Endometrium (tissue), 2 donors: Measurements from ENCODE around the gene AGK.

Experiments
- FAIRE-seq: peaks from 2 replicates; lab custom pipeline; 2012; peaks lifted over from hg19 to GRCh38; lab: Jason Lieb, UNC
- donor health status: control.
- donor health status: control.

AGK gene

DNA sequence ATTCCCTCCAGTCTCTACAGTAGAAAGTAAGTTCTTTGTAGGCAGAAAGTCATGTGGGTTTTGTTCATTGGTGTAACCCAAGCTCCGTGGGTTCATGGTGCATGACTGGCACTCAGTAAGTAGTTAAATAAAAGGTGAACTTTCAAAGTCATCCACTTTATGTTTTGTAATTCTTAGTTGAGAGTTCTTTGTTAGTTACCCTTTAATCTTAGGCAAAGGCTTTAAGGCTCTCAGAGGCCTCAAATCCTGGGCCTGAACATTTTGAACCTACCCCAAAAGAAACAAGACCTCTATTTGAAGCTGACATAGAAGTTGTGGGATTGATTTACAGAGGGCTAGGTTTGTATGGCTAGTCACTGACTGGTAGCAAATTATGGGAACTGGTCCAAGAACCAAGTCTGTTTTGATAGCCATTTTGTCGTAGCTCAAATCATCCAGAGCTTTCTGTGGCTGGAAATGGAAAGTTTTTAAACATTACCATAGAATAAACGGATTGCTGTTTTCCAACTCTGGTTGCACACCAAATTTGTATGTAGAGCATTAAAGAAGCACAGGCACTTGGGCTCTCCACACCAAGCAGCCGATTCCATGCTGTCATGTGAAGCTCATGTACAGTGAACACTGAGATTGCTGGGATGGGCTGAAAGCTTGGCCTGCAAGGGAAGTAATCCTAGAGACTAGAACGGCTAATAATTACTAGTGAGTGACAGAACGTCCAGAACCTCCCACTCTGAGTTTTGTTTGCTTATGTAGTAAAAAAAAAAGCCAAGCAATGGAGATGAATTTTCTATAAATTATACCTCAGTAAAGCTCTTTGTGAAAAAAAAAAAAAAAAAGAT is 97.3 kb downstream of the AGK start:
- FAIRE-seq: no peak

- no peak for FAIRE-seq
Measured at GRCh38 chr7:141649137-141649864, 98.1 kb downstream of the AGK start.

GRCh38 chr7:141649865-141650634 is 98.8 kb downstream of the AGK start:
- FAIRE-seq: no peak

- no peak for FAIRE-seq
Measured at GRCh38 chr7:141651417-141651816, 100.2 kb downstream of the AGK start.

DNA sequence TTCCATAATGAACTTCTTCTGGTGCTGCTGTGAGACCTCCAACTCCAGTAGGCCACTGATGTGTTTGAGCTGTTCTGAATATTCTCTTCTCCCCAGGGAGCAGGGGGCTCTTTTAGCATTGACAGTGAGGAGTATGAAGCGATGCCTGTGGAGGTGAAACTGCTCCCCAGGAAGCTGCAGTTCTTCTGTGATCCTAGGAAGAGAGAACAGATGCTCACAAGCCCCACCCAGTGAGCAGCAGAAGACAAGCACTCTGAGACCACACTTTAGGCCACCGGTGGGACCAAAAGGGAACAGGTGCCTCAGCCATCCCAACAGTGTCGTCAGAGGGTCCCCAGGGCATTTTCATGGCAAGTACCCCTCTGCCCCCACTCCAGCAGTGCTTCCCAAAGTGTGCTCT is 101.5 kb downstream of the AGK start:
- FAIRE-seq: no peak

- FAIRE-seq: no peak
Measured at GRCh38 chr7:141654551-141654950, 103.3 kb downstream of the AGK start.

DNA sequence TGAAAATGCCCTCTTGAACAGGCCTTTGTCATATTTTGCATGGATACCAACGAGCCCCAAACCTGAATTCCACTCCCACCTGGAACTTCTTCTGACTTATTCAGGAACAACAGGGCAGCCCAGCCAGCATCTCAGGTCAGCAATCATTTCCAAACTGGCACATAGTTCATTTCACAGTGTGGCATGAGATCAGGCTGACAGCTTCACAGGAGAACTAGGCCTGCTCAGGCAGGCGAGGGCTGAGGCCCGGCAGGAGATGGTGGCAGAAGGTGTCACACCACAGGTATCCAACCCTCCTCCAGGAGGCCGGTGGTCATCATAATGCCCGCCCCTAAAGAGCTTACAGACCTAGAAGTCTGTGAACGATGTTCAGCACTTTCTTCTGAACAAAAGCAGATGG is 108.3 kb downstream of the AGK start:
- FAIRE-seq: no peak

DNA sequence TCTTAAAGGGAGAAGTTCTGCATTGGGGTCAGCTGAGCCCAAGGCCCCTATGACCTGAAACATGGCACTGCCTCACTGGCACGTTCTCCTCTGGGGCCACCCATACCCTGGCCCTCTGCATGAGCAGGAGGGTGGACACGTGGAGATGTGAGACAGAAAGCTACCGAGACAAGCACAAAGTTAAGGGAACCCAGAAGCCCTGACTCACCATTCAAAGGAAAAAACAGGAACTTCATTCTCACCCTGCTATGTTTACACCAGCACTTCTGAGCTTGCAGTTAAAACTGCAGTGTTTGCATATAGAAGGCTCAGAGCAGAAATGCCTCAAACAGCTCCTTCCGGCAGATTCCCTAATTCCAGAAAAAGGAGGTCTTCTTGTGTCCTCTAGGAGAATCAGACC is 109.0 kb downstream of the AGK start:
- FAIRE-seq: no peak

DNA sequence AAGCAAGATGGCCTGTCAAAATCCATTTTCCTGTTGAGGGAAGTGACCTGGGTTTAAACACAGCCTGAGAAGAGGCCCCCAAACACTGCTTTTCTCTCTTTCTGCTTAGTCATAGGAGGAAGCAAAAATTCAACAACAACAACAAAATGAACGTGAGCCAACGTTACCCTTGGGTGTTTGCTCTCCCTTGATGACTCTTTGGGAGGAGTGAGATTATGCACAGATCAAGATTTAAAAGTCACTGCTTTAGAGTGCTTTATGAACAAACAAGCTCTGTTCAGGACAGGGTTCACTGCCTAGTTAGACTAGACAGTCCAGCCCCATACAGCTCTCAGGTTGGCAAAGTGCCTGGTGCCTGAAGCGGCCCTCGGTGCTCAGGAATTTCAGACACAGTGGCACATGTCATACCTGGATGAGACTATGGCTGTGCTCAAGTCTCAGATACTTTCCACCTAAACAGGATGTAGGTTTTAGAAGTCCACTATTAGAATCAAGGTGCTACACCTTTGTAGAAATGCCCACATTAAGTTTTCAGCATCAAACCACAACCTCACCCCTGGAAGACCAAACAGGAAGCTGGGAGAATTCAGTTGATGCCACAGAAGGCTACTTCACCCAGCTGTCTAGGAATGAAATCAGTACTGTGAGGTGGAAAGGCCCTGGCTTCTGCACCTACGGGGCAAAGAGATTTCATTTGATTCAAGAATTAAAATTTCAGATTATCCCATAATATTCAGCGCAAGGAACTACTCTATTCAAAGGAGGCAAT is 112.1 kb downstream of the AGK start:
- no peak for FAIRE-seq

GRCh38 chr7:141664450-141664849 is 113.2 kb downstream of the AGK start:
- FAIRE-seq: no peak

- FAIRE-seq: no peak
Measured at GRCh38 chr7:141665208-141666035, 114.2 kb downstream of the AGK start.

GRCh38 chr7:141666071-141666470 is 114.9 kb downstream of the AGK start:
- no peak for FAIRE-seq

DNA sequence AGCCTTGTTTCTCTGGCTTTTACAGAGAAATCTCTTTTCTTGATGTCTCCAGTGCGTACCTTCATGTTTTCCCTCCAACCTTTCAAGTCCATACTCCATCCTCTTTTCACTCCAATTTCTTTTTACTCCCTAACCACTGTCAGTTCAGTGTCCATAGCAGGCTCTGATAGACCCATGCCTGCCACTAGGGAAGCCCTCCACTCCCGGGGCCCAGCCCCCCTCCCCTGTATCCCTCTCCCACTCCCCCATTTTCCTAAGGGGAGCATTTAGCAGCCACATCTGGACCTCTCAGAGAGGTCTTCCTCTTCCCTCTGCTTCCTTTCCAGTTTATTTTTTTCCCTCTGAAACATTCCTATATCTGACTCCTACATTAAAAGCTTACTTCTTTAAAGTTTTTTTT is 117.6 kb downstream of the AGK start:
- no peak for FAIRE-seq

DNA sequence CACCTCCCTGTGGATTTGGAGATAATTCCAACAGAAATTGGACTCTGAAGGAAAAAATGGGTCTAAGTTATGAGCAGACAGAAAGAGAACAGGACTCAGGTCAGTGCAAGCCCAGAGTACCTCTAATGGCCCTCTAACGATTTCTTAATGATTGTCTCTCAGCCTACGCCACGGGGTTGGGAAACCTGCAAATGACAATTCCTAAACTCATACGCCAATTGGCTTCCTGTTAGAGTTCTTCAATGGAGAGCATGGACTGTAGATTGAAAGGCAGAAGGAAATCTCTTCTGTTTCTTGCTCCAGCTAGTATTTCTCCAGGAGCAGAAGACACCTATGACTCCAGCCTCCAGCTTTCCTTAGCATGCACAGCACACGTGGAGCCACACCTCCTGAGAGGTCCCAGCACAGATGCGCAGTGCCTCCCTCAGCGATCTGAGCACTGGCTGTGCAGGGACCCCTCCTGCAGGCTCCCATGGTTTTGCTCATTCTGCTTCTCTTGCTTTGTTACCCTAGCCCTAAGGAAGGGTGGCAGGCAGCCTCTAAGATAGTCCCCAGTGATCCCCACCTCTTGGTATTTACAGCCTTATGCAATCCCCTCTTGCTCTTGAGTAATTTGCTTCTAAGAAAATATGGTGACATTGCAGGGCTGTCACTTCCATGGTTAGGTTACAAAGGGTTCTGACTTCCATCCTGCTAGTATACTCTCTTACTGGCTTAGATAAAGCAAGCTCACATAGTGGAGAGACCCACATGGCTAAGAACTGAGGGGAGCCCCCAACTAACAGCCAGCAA is 120.7 kb downstream of the AGK start:
- FAIRE-seq: no peak

- no peak for FAIRE-seq
Measured at GRCh38 chr7:141673346-141673745, 122.1 kb downstream of the AGK start.

GRCh38 chr7:141674171-141674671 is 123.0 kb downstream of the AGK start:
- FAIRE-seq: no peak

- FAIRE-seq: no peak
Measured at GRCh38 chr7:141674702-141675101, 123.5 kb downstream of the AGK start.

DNA sequence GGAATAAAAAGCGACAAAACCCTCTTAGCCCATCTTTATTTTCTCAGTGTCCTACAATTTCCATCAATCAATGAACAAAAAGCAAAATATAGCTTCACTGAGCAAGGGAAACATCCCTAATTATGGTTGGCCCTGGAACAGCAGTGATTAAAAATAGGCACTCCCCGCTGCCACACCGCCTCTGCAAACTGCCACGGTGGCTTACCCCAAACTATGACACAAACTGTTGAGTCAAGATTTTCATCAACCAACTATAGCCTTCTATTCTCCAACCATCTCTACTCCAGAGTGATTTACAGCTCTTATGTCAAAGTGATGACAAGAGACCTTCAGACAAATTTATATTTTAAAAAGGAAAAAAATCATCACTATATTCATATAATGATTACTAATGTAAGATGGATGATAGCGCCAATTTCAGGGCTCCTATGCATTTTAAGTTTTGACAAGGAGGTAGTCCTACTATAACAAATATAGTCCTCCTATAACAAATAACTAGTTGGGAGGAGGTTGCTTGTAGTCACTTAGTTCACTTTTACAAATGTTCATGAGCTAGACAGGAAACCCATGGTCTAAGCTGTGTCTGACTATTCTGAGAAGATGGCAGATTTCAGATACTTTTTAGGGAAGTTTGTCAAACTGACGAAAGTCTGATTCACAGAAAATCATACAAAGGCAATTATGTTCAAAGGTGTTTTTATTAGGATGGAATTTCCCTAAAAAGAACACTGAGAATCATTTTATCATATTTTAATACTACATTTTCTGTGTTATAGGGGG is 124.4 kb downstream of the AGK start:
- FAIRE-seq: no peak

- FAIRE-seq: no peak
Measured at GRCh38 chr7:141676618-141677017, 125.4 kb downstream of the AGK start.
